Sigmoid colon (tissue), 7 donors: ENCODE results near the gene GLTP. TPM values are rescaled to one million over a fixed set of nuclear protein-coding genes. Genes with fewer than 3 reads are reported as not detected.

ENCODE experiments used
- DNase-seq: peaks from one replicate; pipeline ENCODE4 v3.0.0-alpha.2; 2019
- H3K27ac ChIP-seq, 4 donors: fragments of 200-600 bp; sonication (generic); one replicate each; pipeline ENCODE4 v1.5.1; 2016 to 2019; ENCODE audit warnings: mild to moderate bottlenecking in 1 of 4
- H3K27me3 ChIP-seq, 3 donors: fragments of 200-600 bp; sonication (generic); one replicate each; pipeline ENCODE4 v1.5.1; 2019; ENCODE audit warnings: mild to moderate bottlenecking in 1 of 3
- H3K36me3 ChIP-seq, 4 donors: fragments of 200-600 bp; sonication (generic); one replicate each; pipeline ENCODE4 v1.5.1; 2016 to 2019
- H3K4me1 ChIP-seq, 4 donors: fragments of 200-600 bp; sonication (generic); one replicate each; pipeline ENCODE4 v1.5.1; 2017 to 2019
- H3K4me3 ChIP-seq, 4 donors: fragments of 200-600 bp; sonication (generic); one replicate each; pipeline ENCODE4 v1.5.1; 2017 to 2019; ENCODE audit warnings: mild to moderate bottlenecking in 2 of 4, moderate library complexity in 1 of 4
- H3K9me3 ChIP-seq, 4 donors: fragments of 200-600 bp in 3 of 4; sonication (generic) in 3 of 4; one replicate each; pipeline versions ENCODE4 v1.5.1 to v1.6.1; 2013 to 2019
- EP300 ChIP-seq, 4 donors: sonication (generic); formaldehyde crosslinking; IDR thresholded peaks; one replicate each; pipeline ENCODE4 v1.6.1; 2017; ENCODE audit warnings: antibody characterized with exemption in 4 of 4
- POLR2A ChIP-seq, 2 donors: fragments of 450-650 bp; IDR thresholded peaks; one replicate each; pipeline ENCODE4 v1.6.1; 2016; ENCODE audit warnings: antibody characterized with exemption in 2 of 2, mild to moderate bottlenecking in 2 of 2, moderate library complexity in 2 of 2
- POLR2AphosphoS5 ChIP-seq, 4 donors: sonication (generic); formaldehyde crosslinking; IDR thresholded peaks; one replicate each; pipeline ENCODE4 v1.6.1; 2017; ENCODE audit warnings: antibody characterized with exemption in 4 of 4
- WGBS, 2 donors: extraction: QIAGEN DNeasy Blood & Tissue Kit; methylation state at CpG; one replicate each; pipeline ENCODE4 v1.1.7; 2013; 5-methylcytosine and 5-hydroxymethylcytosine counted together
- intact Hi-C: fragments of 100-400 bp; cut with DNase I; formaldehyde crosslinking; loops from one replicate; pipeline ENCODE4 v1.15.1; 2023
- polyA plus RNA-seq, 3 donors: library from polyadenylated mRNA; stranded (reverse); fragments of 200-250 nt; gene quantifications; one replicate each; pipeline ENCODE4 v1.2.3, GENCODE V29; 2013
- total RNA-seq, 4 donors: library from RNA; depleted of rRNA; stranded (reverse); fragments of >200 nt; gene quantifications; one replicate each; pipeline ENCODE4 v1.1.0, GENCODE V29; 2016
- TF ChIP-seq, protein P1 (sequence below), 4 experiments: fragments of 450-650 bp in 3 of 4; fragments of 200-600 bp in 1 of 4; IDR thresholded peaks; one replicate each; pipeline ENCODE4 v1.5.1; 2016 to 2019; ENCODE audit warnings: antibody characterized with exemption in 4 of 4, mild to moderate bottlenecking in 3 of 4, moderate library complexity in 2 of 4
- donor health status: healthy with polysubstance abuse.
- donor health status: Bipolar disorder and iron deficiency.
- donor health status: healthy.

Gene GLTP
- total and polyA plus RNA-seq, 7 donors: 33.5 to 105 (median 45.3) TPM

DNA sequence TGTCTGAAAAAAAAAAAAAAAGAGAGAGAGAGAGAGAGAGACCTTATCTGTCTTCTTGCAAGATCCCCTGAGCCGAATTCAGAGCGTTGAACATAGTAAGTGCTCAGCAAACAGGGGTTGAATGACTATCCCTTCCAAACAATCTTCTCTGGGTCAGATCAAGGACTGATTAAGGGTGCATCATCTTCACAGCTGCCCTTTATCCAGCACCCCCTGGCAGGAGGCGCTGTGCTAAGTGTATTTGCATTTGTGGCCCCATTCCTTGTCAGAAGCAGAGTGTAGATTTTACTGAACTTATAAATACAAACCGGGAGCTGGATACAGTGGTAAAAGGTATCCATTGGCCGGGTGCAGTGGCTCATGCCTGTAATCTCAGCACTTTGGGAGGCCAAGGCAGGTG lies 38.3 kb downstream of the GLTP start:
- H3K9me3 ChIP-seq: no peaks in the 10 kb centered on the region
- WGBS, 2 donors: 80 to 86% methylated on average over 5 of the region's 5 CpGs
- H3K4me1 ChIP-seq: peaks cover 0 to 9% (median 4%) of the 10 kb centered on the region in 4 donors
- no peaks in the 10 kb centered on the region for H3K36me3 ChIP-seq
- TF ChIP-seq POLR2A (IDR thresholded peaks at IDR 0.05) (no peak), EP300 (IDR thresholded peaks at IDR 0.05) (no peak), POLR2AphosphoS5 (IDR thresholded peaks at IDR 0.05) (no peak)
- TF ChIP-seq, protein P1, sequence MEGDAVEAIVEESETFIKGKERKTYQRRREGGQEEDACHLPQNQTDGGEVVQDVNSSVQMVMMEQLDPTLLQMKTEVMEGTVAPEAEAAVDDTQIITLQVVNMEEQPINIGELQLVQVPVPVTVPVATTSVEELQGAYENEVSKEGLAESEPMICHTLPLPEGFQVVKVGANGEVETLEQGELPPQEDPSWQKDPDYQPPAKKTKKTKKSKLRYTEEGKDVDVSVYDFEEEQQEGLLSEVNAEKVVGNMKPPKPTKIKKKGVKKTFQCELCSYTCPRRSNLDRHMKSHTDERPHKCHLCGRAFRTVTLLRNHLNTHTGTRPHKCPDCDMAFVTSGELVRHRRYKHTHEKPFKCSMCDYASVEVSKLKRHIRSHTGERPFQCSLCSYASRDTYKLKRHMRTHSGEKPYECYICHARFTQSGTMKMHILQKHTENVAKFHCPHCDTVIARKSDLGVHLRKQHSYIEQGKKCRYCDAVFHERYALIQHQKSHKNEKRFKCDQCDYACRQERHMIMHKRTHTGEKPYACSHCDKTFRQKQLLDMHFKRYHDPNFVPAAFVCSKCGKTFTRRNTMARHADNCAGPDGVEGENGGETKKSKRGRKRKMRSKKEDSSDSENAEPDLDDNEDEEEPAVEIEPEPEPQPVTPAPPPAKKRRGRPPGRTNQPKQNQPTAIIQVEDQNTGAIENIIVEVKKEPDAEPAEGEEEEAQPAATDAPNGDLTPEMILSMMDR (IDR thresholded peaks at IDR 0.05): no peak
- DNase-seq: no peak
- intact Hi-C loops: no loop called here
- H3K4me3 ChIP-seq: no peak overlapping the region
- no peak overlapping the region for H3K27ac ChIP-seq
- peaks cover 0 to 5% (median 0%) of the 10 kb centered on the region in 3 donors for H3K27me3 ChIP-seq

DNA sequence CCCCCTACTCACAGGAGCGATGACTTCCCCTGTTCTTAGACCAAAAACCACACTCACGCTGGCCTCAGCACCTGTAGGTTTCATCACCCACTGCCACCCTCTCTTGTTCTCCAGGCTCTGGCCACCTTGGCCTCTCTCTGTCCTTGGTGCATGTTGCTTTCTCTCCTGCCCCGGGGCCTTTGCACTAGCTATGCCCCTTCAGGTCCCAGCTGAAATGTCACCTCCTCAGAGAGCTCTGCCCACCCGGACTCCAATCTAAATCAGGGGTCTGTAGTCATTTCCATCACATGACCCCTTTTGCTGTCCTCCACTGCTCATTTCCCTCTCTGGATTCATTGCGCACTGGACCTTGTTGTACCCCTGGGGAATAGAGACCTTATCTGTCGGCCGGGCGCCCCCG lies 39.0 kb downstream of the GLTP start:
- H3K36me3 ChIP-seq: no peaks in the 10 kb centered on the region
- H3K27me3 ChIP-seq: peaks cover 0 to 5% (median 0%) of the 10 kb centered on the region in 3 donors
- no peak overlapping the region for H3K27ac ChIP-seq
- intact Hi-C loops: no loop called here
- WGBS, 2 donors: 84 to 86% methylated on average over 9 of the region's 9 CpGs
- no peak for DNase-seq
- no peak overlapping the region for H3K4me3 ChIP-seq
- H3K9me3 ChIP-seq: no peaks in the 10 kb centered on the region
- TF ChIP-seq POLR2A (IDR thresholded peaks at IDR 0.05) (no peak), EP300 (IDR thresholded peaks at IDR 0.05) (no peak), POLR2AphosphoS5 (IDR thresholded peaks at IDR 0.05) (no peak)
- TF ChIP-seq, protein P1 (IDR thresholded peaks at IDR 0.05): no peak
- H3K4me1 ChIP-seq: peaks cover 0 to 9% (median 4%) of the 10 kb centered on the region in 4 donors

DNA sequence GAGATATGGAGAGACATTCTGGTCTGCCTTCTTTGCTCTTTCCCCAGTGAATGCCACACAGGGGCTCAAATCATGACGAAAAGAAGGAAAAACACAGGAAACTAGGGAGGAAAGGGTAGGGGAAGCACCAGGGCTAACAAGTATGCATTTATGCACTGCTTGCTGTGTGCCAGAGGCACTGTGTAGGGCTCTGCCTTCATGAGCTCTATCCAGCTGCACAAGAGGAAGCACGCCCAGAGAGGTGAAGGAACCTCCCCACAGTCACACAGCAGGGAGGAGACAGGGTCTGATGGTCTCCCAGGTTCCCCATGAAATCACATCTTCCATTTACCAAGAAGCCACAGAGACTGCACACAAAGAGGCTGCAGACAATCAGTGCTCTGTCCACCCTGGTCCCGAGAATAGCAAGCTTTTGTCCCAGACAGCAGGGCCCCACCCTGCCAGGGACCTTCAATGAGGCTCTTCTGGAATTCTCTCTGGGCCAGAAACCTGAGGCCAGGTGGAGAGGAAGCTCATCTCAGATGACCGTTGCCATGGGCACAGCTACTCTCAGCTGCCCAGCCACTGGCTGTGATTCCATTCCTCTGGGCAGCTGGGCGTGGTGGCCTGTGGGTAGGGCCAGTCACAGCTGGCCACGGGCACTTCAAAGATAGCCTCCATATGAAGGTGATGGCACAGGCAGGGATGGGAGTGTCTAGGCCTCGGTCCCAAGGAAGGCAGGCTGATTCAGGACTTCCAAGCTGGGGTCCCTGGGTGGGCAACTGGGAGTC lies 39.9 kb downstream of the GLTP start:
- no peak for DNase-seq
- WGBS, 2 donors: 33 to 57% methylated on average over 7 of the region's 7 CpGs
- no peak overlapping the region for H3K4me3 ChIP-seq
- peaks cover 0 to 5% (median 0%) of the 10 kb centered on the region in 3 donors for H3K27me3 ChIP-seq
- TF ChIP-seq EP300 (IDR thresholded peaks at IDR 0.05) (no peak), POLR2AphosphoS5 (IDR thresholded peaks at IDR 0.05) (no peak), POLR2A (IDR thresholded peaks at IDR 0.05) (no peak)
- TF ChIP-seq, protein P1 (IDR thresholded peaks at IDR 0.05): no peak
- peaks cover 0 to 7% (median 3%) of the 10 kb centered on the region in 4 donors for H3K4me1 ChIP-seq
- no peaks in the 10 kb centered on the region for H3K36me3 ChIP-seq
- H3K27ac ChIP-seq: no peak overlapping the region
- intact Hi-C loops: no loop called here
- no peaks in the 10 kb centered on the region for H3K9me3 ChIP-seq

DNA sequence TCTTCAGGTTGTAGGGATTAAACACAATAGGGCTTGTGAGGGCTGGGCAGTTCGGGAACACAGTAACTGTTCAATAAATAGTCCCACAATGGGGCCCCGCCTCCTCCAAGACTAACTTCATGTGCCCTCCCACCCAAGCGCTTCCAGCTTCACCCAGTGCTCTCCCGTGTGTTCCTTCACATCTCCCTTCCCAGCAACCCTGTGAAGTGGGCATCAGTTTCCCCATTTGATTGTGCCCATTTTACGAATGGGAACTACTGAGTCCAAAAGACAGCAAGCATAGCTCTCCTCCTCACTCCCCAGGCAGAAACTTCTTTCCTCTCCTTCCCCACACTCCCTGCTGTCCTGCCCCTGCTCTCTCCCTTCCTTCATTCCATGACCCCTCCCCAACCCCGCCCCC lies 40.9 kb downstream of the GLTP start:
- intact Hi-C loops: no loop called here
- no peak for DNase-seq
- Histone ChIP-seq H3K27ac (no peak overlapping the region), H3K4me3 (no peak overlapping the region), H3K4me1 (no peaks in the 10 kb centered on the region), H3K9me3 (no peaks in the 10 kb centered on the region), H3K36me3 (no peaks in the 10 kb centered on the region), H3K27me3 (peaks cover 0 to 5% (median 0%) of the 10 kb centered on the region in 3 donors)
- TF ChIP-seq POLR2AphosphoS5 (IDR thresholded peaks at IDR 0.05): no peak
- no peak for TF ChIP-seq EP300 (IDR thresholded peaks at IDR 0.05)
- no peak for TF ChIP-seq POLR2A (IDR thresholded peaks at IDR 0.05)
- TF ChIP-seq, protein P1 (IDR thresholded peaks at IDR 0.05): no peak
- 57 to 68% methylated on average over 6 of the region's 6 CpGs for WGBS, 2 donors
